ENCODE data around the gene ABCA7.
A peak's percentile ranks its signal among the peaks of the same experiment; 100 is the strongest.

The ABCA7 gene

GRCh38 chr19:1063030-1063908 is 23.4 kb downstream of the ABCA7 start:
- DNase-seq (ENCODE audit: insufficient read length, low spot score) (no peak), FAIRE-seq (peak; percentile 98)
- TF ChIP-seq POU2F2 (IDR thresholded peaks at IDR 0.05; ENCODE audit: low read depth, low read length) (no peak), POLR2A (IDR thresholded peaks at IDR 0.05; ENCODE audit: low read depth, low read length) (no peak), SPI1 (IDR thresholded peaks at IDR 0.05; ENCODE audit: low read depth, low read length) (no peak), TAF1 (IDR thresholded peaks at IDR 0.05; ENCODE audit: low read depth, low read length) (no peak), POLR2AphosphoS5 (IDR thresholded peaks at IDR 0.05; ENCODE audit: low read depth, low read length) (no peak), PAX5 (IDR thresholded peaks at IDR 0.05; ENCODE audit: insufficient read depth, low read length, severe bottlenecking) (no peak)

- TF ChIP-seq POLR2AphosphoS5 (IDR thresholded peaks at IDR 0.05; ENCODE audit: low read depth, low read length) (no peak), SPI1 (IDR thresholded peaks at IDR 0.05; ENCODE audit: low read depth, low read length) (no peak), TAF1 (IDR thresholded peaks at IDR 0.05; ENCODE audit: low read depth, low read length) (no peak), POU2F2 (IDR thresholded peaks at IDR 0.05; ENCODE audit: low read depth, low read length) (no peak), PAX5 (IDR thresholded peaks at IDR 0.05; ENCODE audit: insufficient read depth, low read length, severe bottlenecking) (no peak), POLR2A (IDR thresholded peaks at IDR 0.05; ENCODE audit: low read depth, low read length) (no peak)
- FAIRE-seq = peak; percentile 33
- no peak for DNase-seq (ENCODE audit: insufficient read length, low spot score)
These were observed 24.2 kb downstream of the ABCA7 start for GRCh38 chr19:1063909-1064660.

GRCh38 chr19:1064661-1065605 is 25.0 kb downstream of the ABCA7 start:
- peak; percentile 75 for DNase-seq (ENCODE audit: insufficient read length, low spot score)
- no peak for TF ChIP-seq TAF1 (IDR thresholded peaks at IDR 0.05; ENCODE audit: low read depth, low read length)
- no peak for TF ChIP-seq POLR2AphosphoS5 (IDR thresholded peaks at IDR 0.05; ENCODE audit: low read depth, low read length)
- no peak for TF ChIP-seq POLR2A (IDR thresholded peaks at IDR 0.05; ENCODE audit: low read depth, low read length)
- no peak for TF ChIP-seq SPI1 (IDR thresholded peaks at IDR 0.05; ENCODE audit: low read depth, low read length)
- peak; percentile 99 for FAIRE-seq

GRCh38 chr19:1065606-1066109 is 25.8 kb downstream of the ABCA7 start:
- TF ChIP-seq POU2F2 (IDR thresholded peaks at IDR 0.05; ENCODE audit: low read depth, low read length) (no peak), SPI1 (IDR thresholded peaks at IDR 0.05; ENCODE audit: low read depth, low read length) (no peak), POLR2AphosphoS5 (IDR thresholded peaks at IDR 0.05; ENCODE audit: low read depth, low read length) (no peak)
- FAIRE-seq (peak; percentile 58), DNase-seq (ENCODE audit: insufficient read length, low spot score) (no peak)

GRCh38 chr19:1066251-1066747 is 26.4 kb downstream of the ABCA7 start:
- no peak for DNase-seq (ENCODE audit: insufficient read length, low spot score)
- no peak for TF ChIP-seq POU2F2 (IDR thresholded peaks at IDR 0.05; ENCODE audit: low read depth, low read length)
- no peak for FAIRE-seq

- DNase-seq (ENCODE audit: insufficient read length, low spot score) (peak; percentile 79), FAIRE-seq (peak; percentile 90)
- TF ChIP-seq PAX5 (IDR thresholded peaks at IDR 0.05; ENCODE audit: insufficient read depth, low read length, severe bottlenecking) = no peak
- no peak for TF ChIP-seq TAF1 (IDR thresholded peaks at IDR 0.05; ENCODE audit: low read depth, low read length)
These were observed 26.9 kb downstream of the ABCA7 start, which contains the start of gene ARHGAP45 for GRCh38 chr19:1066748-1067340. Gene ARHGAP45, plus strand, starts transcription at chr19:1067167. Its CDS starts 239 bp downstream, at chr19:1067406.

GRCh38 chr19:1067341-1067957 is 27.5 kb downstream of the ABCA7 start:
- FAIRE-seq (no peak), DNase-seq (ENCODE audit: insufficient read length, low spot score) (no peak)
- TF ChIP-seq PAX5 (IDR thresholded peaks at IDR 0.05; ENCODE audit: insufficient read depth, low read length, severe bottlenecking) (no peak), SPI1 (IDR thresholded peaks at IDR 0.05; ENCODE audit: low read depth, low read length) (no peak), POLR2AphosphoS5 (IDR thresholded peaks at IDR 0.05; ENCODE audit: low read depth, low read length) (no peak), POU2F2 (IDR thresholded peaks at IDR 0.05; ENCODE audit: low read depth, low read length) (no peak), POLR2A (IDR thresholded peaks at IDR 0.05; ENCODE audit: low read depth, low read length) (no peak), TAF1 (IDR thresholded peaks at IDR 0.05; ENCODE audit: low read depth, low read length) (no peak)

GRCh38 chr19:1068009-1069001 is 28.4 kb downstream of the ABCA7 start:
- DNase-seq (ENCODE audit: insufficient read length, low spot score) = no peak
- peak; percentile 95 for FAIRE-seq
- no peak for TF ChIP-seq TAF1 (IDR thresholded peaks at IDR 0.05; ENCODE audit: low read depth, low read length)
- no peak for TF ChIP-seq POLR2A (IDR thresholded peaks at IDR 0.05; ENCODE audit: low read depth, low read length)
- no peak for TF ChIP-seq SPI1 (IDR thresholded peaks at IDR 0.05; ENCODE audit: low read depth, low read length)
- TF ChIP-seq PAX5 (IDR thresholded peaks at IDR 0.05; ENCODE audit: insufficient read depth, low read length, severe bottlenecking) = no peak
- TF ChIP-seq POU2F2 (IDR thresholded peaks at IDR 0.05; ENCODE audit: low read depth, low read length) = no peak
- no peak for TF ChIP-seq POLR2AphosphoS5 (IDR thresholded peaks at IDR 0.05; ENCODE audit: low read depth, low read length)

Data from GM12891 (cell line).